Mucosa of descending colon (tissue), 3 donors: ENCODE measurements around the gene CADM2. TPM values are rescaled to one million over a fixed set of nuclear protein-coding genes. Genes with fewer than 3 reads are reported as not detected.

Source experiments
- ATAC-seq: fragments of 200-7000 bp; cut with Tn5 transposase; one replicate; pipeline ENCODE4 v1.9.1; 2020; ENCODE audit warnings: mild to moderate bottlenecking, moderate library complexity
- DNase-seq, 3 donors: peaks; one replicate each; pipeline ENCODE4 v3.0.0-alpha.2; 2020
- H3K36me3 ChIP-seq: fragments of 200-600 bp; one replicate; pipeline ENCODE4 v1.8.0; 2021; ENCODE audit warnings: low read depth, mild to moderate bottlenecking
- H3K4me1 ChIP-seq: fragments of 200-600 bp; one replicate; pipeline ENCODE4 v1.8.0; 2021; ENCODE audit warnings: low read depth, mild to moderate bottlenecking
- H3K4me3 ChIP-seq: fragments of 200-600 bp; one replicate; pipeline ENCODE4 v1.8.0; 2021; ENCODE audit warnings: mild to moderate bottlenecking
- H3K9me3 ChIP-seq: fragments of 200-600 bp; one replicate; pipeline ENCODE4 v1.8.0; 2021; ENCODE audit warnings: mild to moderate bottlenecking
- CTCF ChIP-seq: fragments of 200-600 bp; IDR thresholded peaks from one replicate; pipeline ENCODE4 v1.8.0; 2022; ENCODE audit warnings: antibody characterized with exemption, mild to moderate bottlenecking
- intact Hi-C, 2 donors: fragments of 100-400 bp; cut with DNase I in 1 of 2; cut with micrococcal nuclease in 1 of 2; formaldehyde crosslinking; loops; one replicate each; pipeline versions ENCODE4 v1.11.0 to v1.11.1; 2022; cut with DNase I, micrococcal nuclease
- total RNA-seq, 3 donors: library from RNA; stranded (reverse); fragmentation: NEBNext Ultra II Directional in 2 of 3; extraction: Animal tissue kit (Norgen Biotek cat#: 25700) in 2 of 3; gene quantifications; one replicate each; pipeline versions ENCODE4 v1.2.1 to v1.2.4, GENCODE V29; 2021 to 2023
- donor health status: DM: no; HTN: no; CAD: no; lungs with moderate emphysema.
- donor health status: DM: no; HTN: no; CAD: no.
- donor health status: DM: no; HTN: yes; CAD: no.

The CADM2 gene
- total RNA-seq, 3 donors from 2014 or later: 0.67 to 12.8 (median 1.2) TPM

GRCh38 chr3:85808755-85809154 lies 850.0 kb downstream of the CADM2 start:
- intact Hi-C loops: no loop called here
- Histone ChIP-seq H3K9me3 (no peaks in the 10 kb centered on the region), H3K4me3 (no peak overlapping the region), H3K36me3 (no peaks in the 10 kb centered on the region), H3K4me1 (no peaks in the 10 kb centered on the region)
- TF ChIP-seq CTCF: no peak
- ATAC-seq: no peak
- no peak for DNase-seq

- ATAC-seq (peak; percentile 40), DNase-seq (peak in 1 of 3 donors; percentile 55)
- Histone ChIP-seq H3K4me3 (no peak overlapping the region), H3K4me1 (no peaks in the 10 kb centered on the region), H3K36me3 (no peaks in the 10 kb centered on the region), H3K9me3 (no peaks in the 10 kb centered on the region)
- TF ChIP-seq CTCF: no peak
- intact Hi-C loops: loop anchor here in 1 of 2 donors (5.0 kb wide), 1 partner anchor 426 kb away; no protein-coding TSS in a partner anchor
These were observed 862.5 kb downstream of the CADM2 start for GRCh38 chr3:85821130-85821756.

GRCh38 chr3:85835857-85836440 lies 877.2 kb downstream of the CADM2 start:
- no peak overlapping the region for H3K4me3 ChIP-seq
- DNase-seq: no peak

GRCh38 chr3:85837402-85837801 lies 878.6 kb downstream of the CADM2 start:
- no peaks in the 10 kb centered on the region for H3K4me1 ChIP-seq
- ATAC-seq (no peak), DNase-seq (no peak)
- H3K9me3 ChIP-seq: no peaks in the 10 kb centered on the region
- TF ChIP-seq CTCF: no peak
- no peaks in the 10 kb centered on the region for H3K36me3 ChIP-seq
- H3K4me3 ChIP-seq: no peak overlapping the region
- intact Hi-C loops: no loop called here

More at GRCh38 chr3:85835857-85836440, 877.2 kb downstream of the CADM2 start:
- Histone ChIP-seq H3K36me3 (no peaks in the 10 kb centered on the region), H3K9me3 (no peaks in the 10 kb centered on the region), H3K4me1 (no peaks in the 10 kb centered on the region)
- TF ChIP-seq CTCF: no peak
- ATAC-seq: no peak
- intact Hi-C loops: no loop called here

- H3K4me1 ChIP-seq: no peaks in the 10 kb centered on the region
- no peak for TF ChIP-seq CTCF
- DNase-seq: no peak
- H3K36me3 ChIP-seq: no peaks in the 10 kb centered on the region
- ATAC-seq: no peak
- intact Hi-C loops: no loop called here
- no peak overlapping the region for H3K4me3 ChIP-seq
- H3K9me3 ChIP-seq: no peaks in the 10 kb centered on the region
These were observed 880.1 kb downstream of the CADM2 start for GRCh38 chr3:85838921-85839320.
